Type B pancreatic cell (in vitro differentiated cells): ENCODE data around the gene ADAM10. TPM values are rescaled to one million over a fixed set of nuclear protein-coding genes. Genes with fewer than 3 reads are reported as not detected.
"Not testable (repeated sequence)": the region's sequence is repeated elsewhere in the genome, so short reads cannot be mapped to it uniquely, and the experiment has no call there.

Experiments
- DNase-seq: peaks from one replicate; pipeline ENCODE4 v3.0.0; 2021; ENCODE audit warnings: mixed read lengths; ENCODE audit not compliant: unreplicated experiment; ENCODE audit errors: extremely low spot score
- H3K27ac Mint-ChIP-seq: 2 replicates; pipeline ENCODE4 v1.8.0; 2021; ENCODE audit warnings: mild to moderate bottlenecking, mixed read lengths
- H3K27me3 Mint-ChIP-seq: 2 replicates; pipeline ENCODE4 v1.8.0; 2021; ENCODE audit warnings: mixed read lengths
- H3K36me3 Mint-ChIP-seq: 2 replicates; pipeline ENCODE4 v1.8.0; 2021; ENCODE audit warnings: mixed read lengths
- H3K4me1 Mint-ChIP-seq: one replicate; pipeline ENCODE4 v1.8.0; 2021; ENCODE audit warnings: mixed read lengths; ENCODE audit not compliant: unreplicated experiment
- H3K4me3 Mint-ChIP-seq: 2 replicates; pipeline ENCODE4 v1.8.0; 2021; ENCODE audit warnings: mild to moderate bottlenecking, mixed read lengths
- H3K9me3 Mint-ChIP-seq: 2 replicates; pipeline ENCODE4 v1.8.0; 2021; ENCODE audit warnings: mixed read lengths
- total RNA-seq: library from RNA; stranded (reverse); gene quantifications from 2 replicates; pipeline ENCODE4 v1.2.1, GENCODE V29; 2021; ENCODE audit warnings: low replicate concordance
- TF ChIP-seq, protein P1 (sequence below): fragments of 200-600 bp; sonication (generic); conservative IDR thresholded peaks from 2 replicates; pipeline ENCODE4 v1.5.0; 2021; ENCODE audit warnings: antibody characterized with exemption, mild to moderate bottlenecking

The ADAM10 gene
- total RNA-seq, 1 donor from 2014 or later, result 228 TPM

GRCh38 chr15:58771621-58772250 lies 22.2 kb upstream of the ADAM10 start:
- H3K4me3 Mint-ChIP-seq, result no peak overlapping the region
- H3K27me3 Mint-ChIP-seq, result no peaks in the 10 kb centered on the region
- H3K4me1 Mint-ChIP-seq, result peaks cover 13% of the 10 kb centered on the region
- H3K9me3 Mint-ChIP-seq, result no peaks in the 10 kb centered on the region
- H3K27ac Mint-ChIP-seq, result peak overlapping the region; percentile 100
- H3K36me3 Mint-ChIP-seq, result no peaks in the 10 kb centered on the region
- peak; percentile 72 for DNase-seq
- TF ChIP-seq, protein P1, sequence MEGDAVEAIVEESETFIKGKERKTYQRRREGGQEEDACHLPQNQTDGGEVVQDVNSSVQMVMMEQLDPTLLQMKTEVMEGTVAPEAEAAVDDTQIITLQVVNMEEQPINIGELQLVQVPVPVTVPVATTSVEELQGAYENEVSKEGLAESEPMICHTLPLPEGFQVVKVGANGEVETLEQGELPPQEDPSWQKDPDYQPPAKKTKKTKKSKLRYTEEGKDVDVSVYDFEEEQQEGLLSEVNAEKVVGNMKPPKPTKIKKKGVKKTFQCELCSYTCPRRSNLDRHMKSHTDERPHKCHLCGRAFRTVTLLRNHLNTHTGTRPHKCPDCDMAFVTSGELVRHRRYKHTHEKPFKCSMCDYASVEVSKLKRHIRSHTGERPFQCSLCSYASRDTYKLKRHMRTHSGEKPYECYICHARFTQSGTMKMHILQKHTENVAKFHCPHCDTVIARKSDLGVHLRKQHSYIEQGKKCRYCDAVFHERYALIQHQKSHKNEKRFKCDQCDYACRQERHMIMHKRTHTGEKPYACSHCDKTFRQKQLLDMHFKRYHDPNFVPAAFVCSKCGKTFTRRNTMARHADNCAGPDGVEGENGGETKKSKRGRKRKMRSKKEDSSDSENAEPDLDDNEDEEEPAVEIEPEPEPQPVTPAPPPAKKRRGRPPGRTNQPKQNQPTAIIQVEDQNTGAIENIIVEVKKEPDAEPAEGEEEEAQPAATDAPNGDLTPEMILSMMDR, result no peak

DNA sequence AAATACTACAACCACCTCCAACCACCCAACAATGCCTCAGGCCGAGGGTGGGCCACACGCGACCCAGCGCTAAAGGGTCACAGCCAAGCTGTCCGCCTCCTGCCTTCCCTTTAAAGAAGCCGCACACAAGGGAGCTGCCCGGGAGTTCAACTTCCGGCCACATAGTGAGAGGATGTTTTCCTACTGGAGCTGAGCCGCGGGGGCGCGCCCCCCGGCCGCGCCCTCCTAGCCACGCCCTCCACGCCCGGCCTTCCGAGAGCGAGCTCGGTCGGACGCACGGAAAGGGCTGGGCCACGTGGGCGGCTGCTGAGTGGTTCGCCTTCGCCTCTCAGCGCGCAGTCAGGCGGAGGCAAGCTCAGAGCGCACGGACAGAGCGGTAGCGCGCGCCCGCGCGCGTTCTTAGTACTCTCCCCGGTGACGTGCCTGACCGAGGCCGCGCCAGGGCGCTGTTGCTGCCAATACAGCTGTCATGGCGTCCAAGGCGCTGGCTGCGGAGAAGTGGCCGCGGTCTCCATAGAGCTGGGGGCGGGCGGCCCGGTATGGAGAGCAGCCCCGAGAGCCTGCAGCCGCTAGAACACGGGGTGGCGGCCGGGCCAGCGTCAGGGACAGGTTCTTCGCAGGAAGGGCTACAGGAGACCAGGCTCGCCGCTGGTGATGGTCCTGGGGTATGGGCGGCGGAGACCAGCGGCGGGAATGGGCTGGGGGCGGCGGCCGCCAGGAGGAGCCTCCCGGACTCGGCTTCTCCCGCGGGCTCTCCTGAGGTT lies 21.5 kb upstream of the ADAM10 start, which contains the start of gene MINDY2:
TSS of gene MINDY2 (plus strand) at position 446 of the 764 bp plus-strand sequence. CDS start at position 540, 94 bp downstream.
- Mint-ChIP-seq H3K4me3 (no peak within 1 kb of the TSS), H3K9me3 (no peaks in the 10 kb centered on the region), H3K36me3 (no peaks in the 10 kb centered on the region), H3K27me3 (no peaks in the 10 kb centered on the region), H3K4me1 (peaks cover 13% of the 10 kb centered on the region), H3K27ac (peak within 1 kb of the TSS; percentile 100)
- TF ChIP-seq, protein P1, result peak; percentile 58
- DNase-seq, result peak; percentile 99

GRCh38 chr15:58770519-58770856 lies 21.0 kb upstream of the ADAM10 start:
- H3K4me1 Mint-ChIP-seq, result peaks cover 13% of the 10 kb centered on the region
- H3K27me3 Mint-ChIP-seq, result no peaks in the 10 kb centered on the region
- no peaks in the 10 kb centered on the region for H3K36me3 Mint-ChIP-seq
- H3K9me3 Mint-ChIP-seq, result no peaks in the 10 kb centered on the region
- no peak overlapping the region for H3K4me3 Mint-ChIP-seq
- DNase-seq, result no peak
- TF ChIP-seq, protein P1, result peak; percentile 56
- H3K27ac Mint-ChIP-seq, result peak overlapping the region; percentile 100

DNA sequence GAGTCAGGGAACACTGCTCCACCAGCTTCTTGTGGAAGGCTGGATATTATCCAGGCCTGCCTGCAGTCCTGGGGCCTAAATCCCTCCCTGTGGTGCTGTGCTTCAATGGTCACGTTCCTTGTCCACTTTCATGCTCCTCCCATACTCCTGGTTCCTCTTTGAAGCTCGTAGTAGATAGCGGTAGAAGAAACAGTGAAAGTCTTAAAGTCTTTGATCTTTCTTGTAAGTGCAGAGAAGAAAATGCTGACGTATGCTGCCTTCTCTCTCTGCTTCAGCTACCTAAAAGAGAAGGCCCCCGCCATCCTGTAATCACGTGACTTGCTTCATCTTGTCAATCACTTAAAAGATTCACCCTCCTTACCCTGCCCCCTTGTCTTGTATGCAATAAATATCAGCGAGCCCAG lies 19.1 kb upstream of the ADAM10 start:
- not testable (repeated sequence) for H3K27me3 Mint-ChIP-seq, DNase-seq, H3K36me3 Mint-ChIP-seq, H3K9me3 Mint-ChIP-seq, H3K4me3 Mint-ChIP-seq
- H3K27ac Mint-ChIP-seq, result peak overlapping the region; percentile 19
- H3K4me1 Mint-ChIP-seq, result peaks cover 13% of the 10 kb centered on the region

DNA sequence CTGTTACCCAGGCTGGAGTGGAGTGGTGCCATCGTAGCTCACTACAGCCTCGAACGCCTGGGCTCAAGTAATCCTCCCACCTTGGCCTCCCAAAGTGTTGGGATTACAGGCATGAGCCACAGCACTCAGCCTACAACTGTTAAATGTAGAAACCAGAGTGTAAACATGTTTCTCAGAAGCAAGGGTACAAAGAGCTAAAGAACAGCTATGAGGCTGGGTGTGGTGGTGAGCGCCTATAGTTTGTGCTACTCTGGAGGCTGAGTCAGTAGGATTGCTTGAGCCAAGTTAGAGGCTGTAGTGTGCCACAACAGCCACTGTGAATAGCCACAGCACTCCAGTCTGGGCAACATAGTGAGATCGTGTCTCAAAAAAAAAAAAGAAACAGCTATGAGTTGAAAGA lies 16.8 kb upstream of the ADAM10 start:
- no peak overlapping the region for H3K27ac Mint-ChIP-seq
- H3K4me3 Mint-ChIP-seq, result peak overlapping the region; percentile 67
- DNase-seq, result no peak

More for the DNA sequence above, 16.8 kb upstream of the ADAM10 start:
- Mint-ChIP-seq H3K36me3 (no peaks in the 10 kb centered on the region), H3K9me3 (peaks cover 4% of the 10 kb centered on the region), H3K27me3 (no peaks in the 10 kb centered on the region), H3K4me1 (peaks cover 9% of the 10 kb centered on the region)
- TF ChIP-seq, protein P1, result no peak
